GM12891 (cell line): ENCODE results near the gene CELF2.

ENCODE experiments used
- PAX5 ChIP-seq: IDR thresholded peaks from 2 replicates; pipeline ENCODE4 v1.6.1; 2011; ENCODE audit warnings: low read length, moderate library complexity, mild to moderate bottlenecking; ENCODE audit not compliant: insufficient read depth, severe bottlenecking
- POLR2A ChIP-seq: IDR thresholded peaks from 2 replicates; pipeline ENCODE4 v1.6.1; 2011; ENCODE audit warnings: low read depth, low read length, control low read depth
- POLR2AphosphoS5 ChIP-seq: IDR thresholded peaks from 2 replicates; pipeline ENCODE4 v1.6.1; 2011; ENCODE audit warnings: low read depth, low read length, control low read depth
- POU2F2 ChIP-seq: IDR thresholded peaks from 2 replicates; pipeline ENCODE4 v1.6.1; 2011; ENCODE audit warnings: low read depth, mild to moderate bottlenecking, control low read depth, low read length, moderate library complexity
- SPI1 ChIP-seq: IDR thresholded peaks from 2 replicates; pipeline ENCODE4 v1.6.1; 2011; ENCODE audit warnings: low read depth, low read length, control low read depth
- TAF1 ChIP-seq: IDR thresholded peaks from 2 replicates; pipeline ENCODE4 v1.6.1; 2011; ENCODE audit warnings: low read depth, low read length, control low read depth

GRCh38 chr10:11353006-11353896, 335.6 kb downstream of the CELF2 start:
- TF ChIP-seq POLR2A (no peak), POLR2AphosphoS5 (no peak), PAX5 (no peak), TAF1 (no peak), SPI1 (no peak), POU2F2 (no peak)
